CD1c-positive myeloid dendritic cell (primary cell): ENCODE results near the gene LAMA5.

Source experiments
- DNase-seq: peaks from one replicate; pipeline ENCODE4 v3.0.0-alpha.2; 2016; ENCODE audit errors: extremely low spot score

The LAMA5 gene

DNA sequence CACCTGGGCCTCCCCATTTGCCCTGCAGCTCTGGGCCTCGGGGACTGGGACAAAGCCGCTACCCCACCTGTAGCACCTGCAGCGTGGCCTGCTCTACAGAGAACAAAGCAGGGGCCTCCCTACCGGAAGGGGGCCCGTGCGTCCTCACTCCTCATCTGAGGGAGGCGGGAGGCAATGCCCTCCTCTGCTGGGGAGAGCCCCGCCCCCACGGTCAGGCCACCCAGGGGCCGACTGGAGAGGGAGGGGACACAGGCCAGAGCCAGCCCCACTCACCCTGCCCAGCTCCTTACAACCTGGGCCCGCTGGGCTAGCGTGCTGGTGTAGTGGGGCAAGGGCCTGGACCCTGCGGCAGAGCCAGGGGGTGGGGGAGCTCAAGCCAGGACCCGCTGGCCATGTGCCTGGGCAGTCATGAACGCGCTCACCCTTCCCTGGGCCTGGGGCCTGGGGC, 8.0 kb downstream of the LAMA5 start:
- DNase-seq = no peak

GRCh38 chr20:62358171-62359042, 8.7 kb downstream of the LAMA5 start:
- DNase-seq = no peak

DNA sequence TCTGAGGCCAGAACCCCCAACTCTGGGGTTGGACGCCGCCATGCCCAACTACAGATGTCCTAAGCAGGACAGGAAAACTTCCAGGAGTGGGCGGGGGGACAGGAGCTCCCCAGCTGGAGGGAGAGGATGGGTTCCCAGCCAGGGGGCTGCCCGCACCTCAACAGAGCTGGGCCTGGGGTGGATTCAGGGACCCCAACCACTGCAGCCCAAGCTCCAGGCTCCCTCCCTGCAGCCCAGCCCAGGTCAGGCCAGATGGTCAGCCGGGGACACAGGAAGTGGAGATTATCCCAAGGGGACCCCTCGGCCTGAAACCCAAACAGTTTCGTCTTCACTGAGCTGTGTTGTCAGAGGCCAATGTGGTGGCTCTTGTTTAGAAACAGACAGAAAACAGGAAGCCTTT, 9.4 kb downstream of the LAMA5 start:
- no peak for DNase-seq

- no peak for DNase-seq
Measured at GRCh38 chr20:62357187-62357667, 9.9 kb downstream of the LAMA5 start.

- no peak for DNase-seq
Measured at GRCh38 chr20:62356589-62357186, 10.4 kb downstream of the LAMA5 start.

GRCh38 chr20:62355878-62356588, 11.1 kb downstream of the LAMA5 start:
- no peak for DNase-seq

- DNase-seq = no peak
Measured at GRCh38 chr20:62355516-62355877, 11.6 kb downstream of the LAMA5 start.

GRCh38 chr20:62354811-62355341, 12.2 kb downstream of the LAMA5 start:
- DNase-seq = no peak

GRCh38 chr20:62354031-62354808, 12.9 kb downstream of the LAMA5 start:
- DNase-seq = no peak

DNA sequence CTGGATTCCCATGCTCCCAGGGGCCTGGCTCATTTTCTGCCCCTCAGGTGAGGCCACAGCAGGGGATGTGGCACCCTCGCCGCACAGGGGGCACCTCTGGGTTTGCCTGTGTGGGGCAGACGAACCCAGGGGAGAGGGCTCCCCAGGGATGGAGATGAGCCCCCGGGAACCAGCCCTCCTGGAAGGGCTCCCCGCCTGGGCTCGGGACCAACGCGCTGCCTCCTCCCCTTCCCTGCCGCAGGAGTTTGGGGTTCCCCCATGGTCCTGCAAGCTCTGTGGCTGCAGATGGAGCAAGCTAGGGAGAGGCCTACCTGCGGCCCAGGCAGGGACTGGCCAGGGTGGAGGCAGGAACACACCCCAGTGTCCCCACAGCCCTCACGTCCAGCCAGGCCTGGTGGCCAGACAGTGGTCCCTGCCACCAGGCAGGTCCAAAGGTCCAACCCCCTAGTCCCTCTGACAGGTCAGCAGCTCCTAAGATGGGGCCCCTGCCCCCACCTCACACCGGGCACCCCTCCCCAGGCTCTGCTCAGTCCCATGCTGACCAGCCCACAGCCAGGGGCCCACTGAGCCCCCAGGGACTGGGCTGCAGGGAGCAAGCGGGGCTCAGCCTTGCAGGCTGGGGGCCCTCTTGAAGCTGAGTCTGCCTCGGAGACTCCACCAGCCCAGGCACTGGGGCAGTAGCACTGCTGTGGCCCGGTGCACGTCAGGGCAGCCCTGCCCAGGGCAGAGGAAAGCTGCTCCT, 13.7 kb downstream of the LAMA5 start:
- DNase-seq = no peak

DNA sequence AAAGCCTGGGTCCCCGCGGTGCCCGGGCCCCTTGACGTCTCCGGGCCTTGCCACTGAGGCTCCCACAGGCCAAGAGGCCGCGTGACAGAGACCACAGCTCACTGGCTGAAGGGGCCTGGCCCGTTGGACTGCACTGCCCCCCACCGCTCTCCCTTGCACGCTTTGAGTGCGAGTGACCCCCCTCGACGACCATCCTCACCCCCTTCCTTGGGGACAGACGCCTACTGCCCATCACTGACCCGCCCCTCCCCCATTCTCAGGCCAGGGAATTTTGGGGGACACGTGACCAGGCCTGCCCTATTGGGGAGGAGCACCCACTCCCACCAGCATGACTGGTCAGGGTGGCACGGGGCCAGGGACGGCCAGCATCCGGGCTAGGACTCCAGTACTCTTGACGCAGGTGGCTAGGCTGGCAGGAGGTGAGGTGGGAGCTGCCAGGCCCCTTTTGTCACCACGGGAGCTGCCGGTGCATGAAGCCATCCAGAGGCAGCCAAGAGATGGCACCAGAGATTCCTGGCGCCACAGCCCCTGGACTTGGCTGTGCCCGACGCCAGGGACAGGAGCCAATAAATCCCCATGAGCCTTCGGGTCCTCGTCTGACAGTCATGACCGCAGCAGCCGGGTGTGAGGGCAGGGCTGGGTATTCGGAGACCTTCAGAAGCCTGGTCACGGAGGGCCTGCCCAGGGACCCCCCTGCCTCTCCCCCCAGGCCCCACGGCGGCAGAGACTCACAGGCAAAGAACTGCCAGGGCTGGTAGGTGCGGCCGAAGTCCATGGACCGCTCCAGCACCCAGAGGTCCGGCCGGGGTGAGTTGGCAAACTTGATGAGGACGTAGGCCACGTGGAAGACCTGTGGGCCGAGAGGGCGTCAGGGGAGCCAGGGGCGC, 14.5 kb downstream of the LAMA5 start:
- no peak for DNase-seq

GRCh38 chr20:62351469-62352401, 15.4 kb downstream of the LAMA5 start:
- DNase-seq = no peak

GRCh38 chr20:62350629-62351422, 16.3 kb downstream of the LAMA5 start:
- no peak for DNase-seq

GRCh38 chr20:62350098-62350628, 16.9 kb downstream of the LAMA5 start:
- DNase-seq = no peak

DNA sequence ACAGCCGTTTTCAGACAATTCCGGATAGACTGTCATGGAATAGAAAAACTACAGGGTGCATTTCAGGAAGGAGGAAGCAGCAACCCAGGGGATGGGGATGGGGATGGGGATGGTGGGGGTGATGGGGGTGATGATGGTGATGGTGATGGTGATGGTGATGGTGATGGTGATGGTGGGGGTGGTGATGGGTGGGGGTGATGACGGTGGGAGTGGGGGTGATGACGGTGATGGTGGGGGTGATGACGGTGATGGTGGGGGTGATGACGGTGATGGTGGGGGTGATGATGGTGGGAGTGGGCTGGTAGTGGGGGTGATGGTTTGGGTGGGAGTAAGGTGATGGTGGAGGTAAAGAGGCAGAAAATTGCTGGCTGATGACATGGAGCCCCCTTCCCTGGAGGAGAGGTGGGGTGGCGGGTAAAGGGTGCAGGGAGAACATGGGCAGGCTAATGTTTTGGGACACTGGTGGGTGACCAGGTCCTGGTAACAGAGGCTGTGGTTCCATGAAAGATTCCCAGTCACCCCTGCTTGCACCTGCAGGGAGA, 17.5 kb downstream of the LAMA5 start:
- DNase-seq = no peak

DNA sequence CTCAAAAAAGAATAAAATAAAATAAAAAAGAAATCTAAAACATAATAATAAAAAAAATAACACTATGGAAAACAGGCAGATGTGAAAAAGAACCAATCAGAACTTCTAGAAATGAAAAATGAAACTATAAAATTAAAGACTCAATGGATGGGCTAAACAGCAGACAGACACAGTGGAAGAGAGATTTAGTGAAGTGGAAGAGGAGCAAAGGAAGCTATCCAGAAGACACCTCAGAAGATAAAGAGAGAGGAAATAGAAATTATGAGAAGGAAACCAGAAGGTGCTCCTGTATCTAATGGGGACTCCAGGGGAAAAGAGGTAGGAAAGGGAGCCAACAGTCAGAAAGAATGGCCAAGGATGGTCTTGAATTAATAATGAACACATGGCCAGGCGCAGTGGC, 18.5 kb downstream of the LAMA5 start:
- DNase-seq = no peak

- DNase-seq = no peak
Measured at GRCh38 chr20:62347445-62347844, 19.7 kb downstream of the LAMA5 start.

- no peak for DNase-seq
Measured at GRCh38 chr20:62347151-62347404, 20.0 kb downstream of the LAMA5 start.
